Measurements from ENCODE around the gene USP47. TPM values are rescaled to one million over a fixed set of nuclear protein-coding genes. Genes with fewer than 3 reads are reported as not detected.

USP47 gene
- total RNA-seq, 1 donor from 2014 or later: 69.4 TPM

- H3K9ac ChIP-seq (ENCODE audit: low read depth in 1 of 3, low read length in 3 of 3): no peak overlapping the region
- no peaks in the 10 kb centered on the region for H3K27me3 ChIP-seq (ENCODE audit: control insufficient read depth in 3 of 3, insufficient read depth in 3 of 3, low read length in 3 of 3)
- H3K4me3 ChIP-seq (ENCODE audit: low read length in 3 of 3): no peak overlapping the region
- peak overlapping the region; percentile 83 for H3K27ac ChIP-seq (ENCODE audit: low read depth, low read length)
- H3K4me1 ChIP-seq (ENCODE audit: control insufficient read depth in 3 of 3, insufficient read depth in 3 of 3, low read length in 3 of 3): peaks cover 57 to 79% (median 70%) of the 10 kb centered on the region in 3 donors
- no peaks in the 10 kb centered on the region for H3K9me3 ChIP-seq (ENCODE audit: control insufficient read depth in 3 of 3, low read length in 3 of 3)
- no peaks in the 10 kb centered on the region for H3K36me3 ChIP-seq (ENCODE audit: control insufficient read depth in 3 of 3, insufficient read depth in 3 of 3, low read length in 3 of 3)
Measured at GRCh38 chr11:11976481-11977127, 134.8 kb downstream of the USP47 start.

GRCh38 chr11:11977206-11977938 is 135.6 kb downstream of the USP47 start:
- peak overlapping the region in 1 of 3 donors; percentile 13 for H3K4me3 ChIP-seq (ENCODE audit: low read length in 3 of 3)
- no peaks in the 10 kb centered on the region for H3K36me3 ChIP-seq (ENCODE audit: control insufficient read depth in 3 of 3, insufficient read depth in 3 of 3, low read length in 3 of 3)
- no peaks in the 10 kb centered on the region for H3K27me3 ChIP-seq (ENCODE audit: control insufficient read depth in 3 of 3, insufficient read depth in 3 of 3, low read length in 3 of 3)
- no peaks in the 10 kb centered on the region for H3K9me3 ChIP-seq (ENCODE audit: control insufficient read depth in 3 of 3, low read length in 3 of 3)
- H3K4me1 ChIP-seq (ENCODE audit: control insufficient read depth in 3 of 3, insufficient read depth in 3 of 3, low read length in 3 of 3): peaks cover 58 to 74% (median 66%) of the 10 kb centered on the region in 3 donors
- peak overlapping the region in 1 of 3 donors; percentile 40 for H3K9ac ChIP-seq (ENCODE audit: low read depth in 1 of 3, low read length in 3 of 3)
- H3K27ac ChIP-seq (ENCODE audit: low read depth, low read length): peak overlapping the region; percentile 83

GRCh38 chr11:11978098-11978637 is 136.4 kb downstream of the USP47 start:
- H3K9ac ChIP-seq (ENCODE audit: low read depth in 1 of 3, low read length in 3 of 3): no peak overlapping the region
- H3K27me3 ChIP-seq (ENCODE audit: control insufficient read depth in 3 of 3, insufficient read depth in 3 of 3, low read length in 3 of 3): no peaks in the 10 kb centered on the region
- no peaks in the 10 kb centered on the region for H3K36me3 ChIP-seq (ENCODE audit: control insufficient read depth in 3 of 3, insufficient read depth in 3 of 3, low read length in 3 of 3)
- peak overlapping the region; percentile 83 for H3K27ac ChIP-seq (ENCODE audit: low read depth, low read length)
- H3K4me1 ChIP-seq (ENCODE audit: control insufficient read depth in 3 of 3, insufficient read depth in 3 of 3, low read length in 3 of 3): peaks cover 58 to 71% (median 59%) of the 10 kb centered on the region in 3 donors
- no peak overlapping the region for H3K4me3 ChIP-seq (ENCODE audit: low read length in 3 of 3)
- H3K9me3 ChIP-seq (ENCODE audit: control insufficient read depth in 3 of 3, low read length in 3 of 3): no peaks in the 10 kb centered on the region

GRCh38 chr11:11978792-11979487 is 137.2 kb downstream of the USP47 start:
- Histone ChIP-seq H3K4me1 (ENCODE audit: control insufficient read depth in 3 of 3, insufficient read depth in 3 of 3, low read length in 3 of 3) (peaks cover 50 to 68% (median 53%) of the 10 kb centered on the region in 3 donors), H3K27ac (ENCODE audit: low read depth, low read length) (peak overlapping the region; percentile 83), H3K9me3 (ENCODE audit: control insufficient read depth in 3 of 3, low read length in 3 of 3) (no peaks in the 10 kb centered on the region), H3K9ac (ENCODE audit: low read depth in 1 of 3, low read length in 3 of 3) (no peak overlapping the region), H3K27me3 (ENCODE audit: control insufficient read depth in 3 of 3, insufficient read depth in 3 of 3, low read length in 3 of 3) (no peaks in the 10 kb centered on the region), H3K36me3 (ENCODE audit: control insufficient read depth in 3 of 3, insufficient read depth in 3 of 3, low read length in 3 of 3) (no peaks in the 10 kb centered on the region), H3K4me3 (ENCODE audit: low read length in 3 of 3) (peak overlapping the region in 2 of 3 donors; percentile 24 to 49)

- H3K27me3 ChIP-seq (ENCODE audit: control insufficient read depth in 3 of 3, insufficient read depth in 3 of 3, low read length in 3 of 3): no peaks in the 10 kb centered on the region
- H3K9ac ChIP-seq (ENCODE audit: low read depth in 1 of 3, low read length in 3 of 3): peak overlapping the region in 2 of 3 donors; percentile 33 to 45
- H3K4me3 ChIP-seq (ENCODE audit: low read length in 3 of 3): no peak overlapping the region
- H3K4me1 ChIP-seq (ENCODE audit: control insufficient read depth in 3 of 3, insufficient read depth in 3 of 3, low read length in 3 of 3): peaks cover 48 to 62% (median 52%) of the 10 kb centered on the region in 3 donors
- no peaks in the 10 kb centered on the region for H3K36me3 ChIP-seq (ENCODE audit: control insufficient read depth in 3 of 3, insufficient read depth in 3 of 3, low read length in 3 of 3)
- H3K27ac ChIP-seq (ENCODE audit: low read depth, low read length): peak overlapping the region; percentile 83
- H3K9me3 ChIP-seq (ENCODE audit: control insufficient read depth in 3 of 3, low read length in 3 of 3): no peaks in the 10 kb centered on the region
Measured at GRCh38 chr11:11979488-11980117, 137.8 kb downstream of the USP47 start.

DNA sequence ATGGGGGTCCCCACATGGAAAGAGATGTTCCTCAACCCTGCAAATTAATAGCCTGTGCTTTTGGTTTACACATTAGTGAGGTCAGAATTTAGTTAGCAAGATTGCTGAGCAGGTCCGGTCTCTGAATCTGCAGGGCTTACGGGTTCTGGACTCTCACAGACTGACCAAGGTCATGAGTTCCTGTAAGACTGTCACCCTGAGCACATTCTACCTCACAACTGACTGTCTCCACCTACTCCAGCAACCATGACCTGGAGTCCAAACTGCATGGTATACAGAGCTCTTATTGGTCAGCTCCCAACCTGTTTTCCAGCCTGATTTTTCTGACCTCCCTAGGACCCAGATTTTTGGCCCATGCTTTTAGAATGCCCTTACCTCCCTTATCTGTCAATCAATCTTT is 138.4 kb downstream of the USP47 start:
- Histone ChIP-seq H3K4me3 (ENCODE audit: low read length in 3 of 3) (no peak overlapping the region), H3K9me3 (ENCODE audit: control insufficient read depth in 3 of 3, low read length in 3 of 3) (no peaks in the 10 kb centered on the region), H3K36me3 (ENCODE audit: control insufficient read depth in 3 of 3, insufficient read depth in 3 of 3, low read length in 3 of 3) (no peaks in the 10 kb centered on the region), H3K9ac (ENCODE audit: low read depth in 1 of 3, low read length in 3 of 3) (peak overlapping the region in 1 of 3 donors; percentile 16), H3K4me1 (ENCODE audit: control insufficient read depth in 3 of 3, insufficient read depth in 3 of 3, low read length in 3 of 3) (peaks cover 48 to 56% (median 51%) of the 10 kb centered on the region in 3 donors), H3K27me3 (ENCODE audit: control insufficient read depth in 3 of 3, insufficient read depth in 3 of 3, low read length in 3 of 3) (no peaks in the 10 kb centered on the region), H3K27ac (ENCODE audit: low read depth, low read length) (peak overlapping the region; percentile 83)

DNA sequence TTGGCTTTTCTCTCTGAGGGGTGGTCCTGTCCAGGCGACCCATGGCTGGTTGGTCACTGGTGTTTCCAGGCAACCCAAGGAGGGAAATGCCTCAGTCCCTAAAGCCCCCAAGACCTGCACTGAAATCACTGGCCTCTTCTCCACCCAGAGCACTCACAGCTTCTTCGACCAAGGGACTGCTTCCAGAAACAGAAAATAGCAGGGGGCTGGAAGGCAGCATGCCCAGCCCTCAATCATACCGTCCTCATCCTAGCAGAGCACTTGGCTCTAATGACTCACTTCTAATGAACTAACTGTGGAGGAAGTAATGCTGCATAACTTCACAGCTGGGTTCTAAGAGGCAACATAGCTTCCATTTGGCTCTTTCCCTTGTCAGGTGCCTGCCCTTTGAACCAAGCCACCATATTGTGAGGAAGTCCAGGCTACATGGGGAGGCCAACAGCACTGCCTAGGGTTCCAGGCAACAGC is 139.1 kb downstream of the USP47 start:
- Histone ChIP-seq H3K4me1 (ENCODE audit: control insufficient read depth in 3 of 3, insufficient read depth in 3 of 3, low read length in 3 of 3) (peaks cover 45 to 50% (median 46%) of the 10 kb centered on the region in 3 donors), H3K9ac (ENCODE audit: low read depth in 1 of 3, low read length in 3 of 3) (no peak overlapping the region), H3K9me3 (ENCODE audit: control insufficient read depth in 3 of 3, low read length in 3 of 3) (no peaks in the 10 kb centered on the region), H3K27me3 (ENCODE audit: control insufficient read depth in 3 of 3, insufficient read depth in 3 of 3, low read length in 3 of 3) (no peaks in the 10 kb centered on the region), H3K36me3 (ENCODE audit: control insufficient read depth in 3 of 3, insufficient read depth in 3 of 3, low read length in 3 of 3) (no peaks in the 10 kb centered on the region), H3K4me3 (ENCODE audit: low read length in 3 of 3) (no peak overlapping the region), H3K27ac (ENCODE audit: low read depth, low read length) (no peak overlapping the region)

DNA sequence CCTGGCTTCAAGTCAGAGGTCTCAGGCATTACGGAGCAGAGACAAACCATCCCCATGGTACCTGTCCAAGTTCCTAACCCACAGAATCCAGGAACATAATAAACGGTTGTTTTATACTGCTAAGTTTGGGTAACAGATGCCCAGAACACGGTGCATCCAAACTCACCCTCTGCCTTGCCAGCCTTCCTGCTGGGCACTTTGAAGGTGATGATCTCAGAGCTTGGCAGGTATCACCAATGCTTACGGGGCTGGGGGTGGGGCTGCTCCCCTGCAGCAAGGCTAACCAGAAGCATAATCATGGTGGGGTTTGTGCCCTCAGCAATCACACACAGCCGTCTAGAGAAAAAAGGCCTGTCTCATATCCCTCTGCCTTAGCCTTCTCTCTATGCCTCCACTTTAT is 139.6 kb downstream of the USP47 start:
- Histone ChIP-seq H3K27me3 (ENCODE audit: control insufficient read depth in 3 of 3, insufficient read depth in 3 of 3, low read length in 3 of 3) (no peaks in the 10 kb centered on the region), H3K27ac (ENCODE audit: low read depth, low read length) (no peak overlapping the region), H3K9ac (ENCODE audit: low read depth in 1 of 3, low read length in 3 of 3) (no peak overlapping the region), H3K36me3 (ENCODE audit: control insufficient read depth in 3 of 3, insufficient read depth in 3 of 3, low read length in 3 of 3) (no peaks in the 10 kb centered on the region), H3K9me3 (ENCODE audit: control insufficient read depth in 3 of 3, low read length in 3 of 3) (no peaks in the 10 kb centered on the region), H3K4me3 (ENCODE audit: low read length in 3 of 3) (no peak overlapping the region), H3K4me1 (ENCODE audit: control insufficient read depth in 3 of 3, insufficient read depth in 3 of 3, low read length in 3 of 3) (peaks cover 41 to 45% (median 42%) of the 10 kb centered on the region in 3 donors)

DNA sequence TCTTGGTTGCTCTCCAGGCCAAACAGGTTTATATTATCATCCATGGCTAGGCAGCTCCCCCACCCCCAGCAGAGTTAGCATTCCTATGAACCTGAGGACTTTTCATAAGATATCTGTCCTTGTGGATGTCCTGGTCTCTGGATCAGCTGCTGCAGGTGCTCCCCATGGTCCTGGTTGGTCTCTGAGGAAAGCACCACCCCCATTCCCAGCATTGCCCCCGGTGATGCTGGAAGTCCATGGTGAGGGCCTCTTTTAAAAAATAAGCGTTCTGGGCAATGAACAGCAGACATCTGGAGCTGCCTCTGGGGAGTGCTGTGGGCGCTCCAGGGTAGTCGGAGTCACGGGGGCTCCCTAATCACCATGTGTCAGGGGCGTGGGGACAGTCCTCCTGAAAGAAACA is 140.1 kb downstream of the USP47 start:
- H3K9me3 ChIP-seq (ENCODE audit: control insufficient read depth in 3 of 3, low read length in 3 of 3): no peaks in the 10 kb centered on the region
- no peak overlapping the region for H3K9ac ChIP-seq (ENCODE audit: low read depth in 1 of 3, low read length in 3 of 3)
- H3K27me3 ChIP-seq (ENCODE audit: control insufficient read depth in 3 of 3, insufficient read depth in 3 of 3, low read length in 3 of 3): no peaks in the 10 kb centered on the region
- H3K4me3 ChIP-seq (ENCODE audit: low read length in 3 of 3): no peak overlapping the region
- H3K27ac ChIP-seq (ENCODE audit: low read depth, low read length): no peak overlapping the region
- no peaks in the 10 kb centered on the region for H3K36me3 ChIP-seq (ENCODE audit: control insufficient read depth in 3 of 3, insufficient read depth in 3 of 3, low read length in 3 of 3)
- peaks cover 36 to 40% (median 37%) of the 10 kb centered on the region in 3 donors for H3K4me1 ChIP-seq (ENCODE audit: control insufficient read depth in 3 of 3, insufficient read depth in 3 of 3, low read length in 3 of 3)
